ENCODE results near the gene CERS5.
"Not testable (repeated sequence)": the region's sequence is repeated elsewhere in the genome, so short reads cannot be mapped to it uniquely, and the experiment has no call there.

The CERS5 gene

DNA sequence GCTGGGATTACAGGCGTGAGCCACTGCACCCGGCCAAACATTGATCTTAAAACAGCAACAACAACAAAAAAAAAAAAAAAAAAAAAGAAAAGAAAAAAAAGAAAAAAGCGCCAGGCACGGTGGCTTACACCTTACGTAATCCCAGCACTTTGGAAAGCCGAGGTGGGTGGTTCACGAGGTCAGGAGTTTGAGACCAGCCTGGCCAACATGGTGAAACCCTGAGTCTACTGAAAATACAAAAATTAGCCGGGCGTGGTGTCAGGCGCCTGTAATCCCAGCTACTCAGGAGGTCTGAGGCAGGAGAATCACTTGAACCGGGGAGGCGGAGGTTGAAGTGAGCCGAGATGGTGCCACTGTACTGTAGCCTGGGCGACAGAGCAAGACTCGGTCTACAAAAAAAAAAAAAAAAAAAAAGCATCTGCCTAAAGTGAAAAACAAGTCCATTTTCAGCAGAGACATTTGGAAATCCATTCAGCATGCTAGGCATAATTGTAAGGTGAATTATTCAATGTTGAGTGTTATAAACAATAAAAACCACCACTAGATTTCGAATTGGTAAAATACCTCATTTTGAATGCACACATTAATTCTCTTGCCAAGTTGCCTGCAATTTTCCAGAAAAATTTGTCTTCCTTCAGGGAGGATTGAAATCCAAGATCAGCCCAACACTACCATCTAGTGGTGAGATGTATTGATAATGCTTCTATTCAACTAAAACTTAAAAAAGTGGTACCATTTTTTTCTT is 8.0 kb upstream of the CERS5 start:
- no peak for TF ChIP-seq ZNF274 (IDR thresholded peaks at IDR 0.05; ENCODE audit: low read depth, low read length)

GRCh38 chr12:50166799-50167048 is 445 bp downstream of the CERS5 start:
- no peak for TF ChIP-seq ZNF274 (IDR thresholded peaks at IDR 0.05; ENCODE audit: low read depth, low read length)

More for the DNA sequence above, 8.0 kb upstream of the CERS5 start:
- H3K4me3 ChIP-seq (ENCODE audit: low read length): no peak overlapping the region

DNA sequence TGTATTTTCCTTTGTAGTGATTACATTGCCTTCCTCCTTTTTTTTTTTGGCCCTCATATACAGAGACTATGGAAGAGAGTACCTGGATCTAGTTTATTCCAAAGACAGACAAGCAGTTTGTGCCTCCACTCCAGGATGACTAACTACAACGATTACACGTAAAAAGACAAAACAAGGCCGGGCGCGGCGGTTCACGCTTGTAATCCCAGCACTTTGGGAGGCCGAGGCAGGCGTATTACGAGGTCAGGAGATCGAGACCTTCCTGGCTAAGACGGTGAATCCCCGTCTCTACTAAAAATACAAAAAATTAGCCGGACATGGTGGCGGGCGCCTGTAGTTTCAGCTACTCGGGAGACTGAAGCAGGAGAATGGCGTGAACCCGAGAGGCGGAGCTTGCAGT is 2.2 kb downstream of the CERS5 start:
- H3K4me3 ChIP-seq (ENCODE audit: low read length): no peak overlapping the region
- TF ChIP-seq ZNF274 (IDR thresholded peaks at IDR 0.05; ENCODE audit: low read depth, low read length): no peak

More at GRCh38 chr12:50166799-50167048, 445 bp downstream of the CERS5 start:
- peak overlapping the region; percentile 86 for H3K4me3 ChIP-seq (ENCODE audit: low read length)

DNA sequence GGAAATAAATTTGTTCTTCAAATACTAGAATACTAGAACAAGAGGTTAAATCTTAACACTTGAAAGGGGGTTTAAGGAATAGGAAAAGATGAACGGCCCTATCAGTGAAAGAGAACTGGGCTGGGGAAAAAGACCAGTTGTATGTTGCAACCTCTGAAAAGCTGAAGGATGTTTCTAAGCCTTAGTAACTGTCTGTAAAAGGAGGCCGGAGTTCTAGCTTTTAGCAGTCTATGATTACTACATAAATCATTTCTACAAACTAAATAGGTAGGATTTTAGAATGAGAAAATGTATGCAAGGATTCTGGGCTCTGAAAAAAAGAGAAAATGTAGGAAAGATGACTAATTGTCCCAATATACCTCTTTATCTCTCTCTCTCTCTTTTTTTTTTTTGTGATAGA is 4.9 kb downstream of the CERS5 start:
- H3K4me3 ChIP-seq (ENCODE audit: low read length): no peak overlapping the region
- TF ChIP-seq ZNF274 (IDR thresholded peaks at IDR 0.05; ENCODE audit: low read depth, low read length): no peak

GRCh38 chr12:50160643-50161042 is 6.5 kb downstream of the CERS5 start:
- no peak overlapping the region for H3K4me3 ChIP-seq (ENCODE audit: low read length)
- TF ChIP-seq ZNF274 (IDR thresholded peaks at IDR 0.05; ENCODE audit: low read depth, low read length): no peak

DNA sequence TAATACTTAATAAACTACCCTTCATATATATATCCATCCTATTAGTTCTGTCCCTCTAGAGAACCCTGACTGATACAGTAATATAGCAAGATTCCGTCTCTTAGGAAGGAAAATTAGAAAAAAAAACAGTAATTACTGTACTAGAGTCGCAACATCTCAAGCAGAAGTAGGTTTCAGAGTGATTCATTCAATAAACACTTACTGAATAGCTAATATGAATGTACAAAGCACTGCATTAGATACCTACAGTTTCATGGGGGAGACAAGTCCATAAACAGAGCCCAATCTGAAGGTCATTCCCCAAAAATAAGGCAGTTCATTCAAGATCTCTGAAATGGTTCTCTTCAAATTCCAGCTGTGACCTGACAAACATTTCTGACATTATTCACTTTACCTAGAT is 9.9 kb downstream of the CERS5 start:
- no peak for TF ChIP-seq ZNF274 (IDR thresholded peaks at IDR 0.05; ENCODE audit: low read depth, low read length)

DNA sequence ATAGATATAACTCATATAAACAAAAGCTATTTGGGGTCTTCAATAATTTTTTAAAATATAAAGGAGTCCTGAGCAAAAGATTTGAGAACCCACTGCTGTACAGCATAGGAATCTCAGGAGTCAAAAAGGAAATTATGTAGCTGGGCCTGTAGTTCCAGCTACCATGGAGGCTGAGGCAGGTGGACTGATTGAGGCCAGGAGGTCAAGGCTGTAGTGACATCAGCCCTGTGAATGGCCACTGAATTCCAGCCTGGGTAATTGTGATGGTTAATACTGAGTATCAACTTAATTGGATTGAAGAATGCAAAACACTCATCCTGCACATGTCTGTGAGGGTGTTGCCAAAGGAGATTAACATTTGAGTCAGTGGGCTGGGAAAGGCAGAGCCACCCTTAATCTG is 10.5 kb downstream of the CERS5 start:
- H3K4me3 ChIP-seq (ENCODE audit: low read length): no peak overlapping the region
- TF ChIP-seq ZNF274 (IDR thresholded peaks at IDR 0.05; ENCODE audit: low read depth, low read length): no peak

More for the DNA sequence above, 9.9 kb downstream of the CERS5 start:
- no peak overlapping the region for H3K4me3 ChIP-seq (ENCODE audit: low read length)

DNA sequence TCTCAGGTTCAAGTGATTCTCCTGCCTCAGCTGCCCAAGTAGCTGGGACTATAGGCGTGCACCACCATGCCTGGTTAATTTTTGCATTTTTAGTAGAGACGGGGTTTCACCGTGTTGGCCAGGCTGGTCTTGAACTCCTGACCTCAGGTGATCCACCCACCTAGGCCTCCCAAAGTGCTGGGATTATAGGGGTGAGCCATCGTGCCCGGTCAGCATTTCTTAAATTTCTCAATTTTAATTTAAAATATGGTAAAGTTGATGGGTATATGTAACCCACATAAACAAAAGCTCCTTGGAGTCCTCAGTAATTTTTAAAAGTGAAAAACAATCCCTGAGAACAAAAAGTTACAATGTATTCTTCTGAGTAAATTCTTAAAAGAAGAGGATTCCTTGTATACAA is 12.2 kb downstream of the CERS5 start:
- not testable (repeated sequence) for H3K4me3 ChIP-seq (ENCODE audit: low read length)

- TF ChIP-seq ZNF274 (IDR thresholded peaks at IDR 0.05; ENCODE audit: low read depth, low read length): no peak
- no peak overlapping the region for H3K4me3 ChIP-seq (ENCODE audit: low read length)
These were observed 16.0 kb downstream of the CERS5 start for GRCh38 chr12:50151047-50151687.

DNA sequence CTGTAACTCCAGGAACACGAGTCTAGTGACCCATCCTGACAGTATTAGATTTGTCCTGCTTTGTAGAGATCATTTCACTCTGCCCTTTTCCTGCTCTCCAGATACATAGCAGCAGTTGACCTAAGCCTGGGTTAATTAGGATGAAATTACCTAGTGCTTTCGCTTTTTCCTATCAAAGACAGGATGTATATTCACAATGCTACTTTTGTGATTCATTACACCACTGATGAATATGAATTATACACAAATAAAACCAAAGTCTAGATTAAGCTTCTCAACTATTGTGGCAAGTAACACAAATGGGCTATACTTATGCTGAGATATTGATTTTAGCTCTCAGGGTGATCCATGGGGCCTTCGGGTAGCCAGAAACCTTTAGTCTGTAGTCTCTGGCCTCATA is 17.9 kb downstream of the CERS5 start:
- no peak for TF ChIP-seq ZNF274 (IDR thresholded peaks at IDR 0.05; ENCODE audit: low read depth, low read length)

DNA sequence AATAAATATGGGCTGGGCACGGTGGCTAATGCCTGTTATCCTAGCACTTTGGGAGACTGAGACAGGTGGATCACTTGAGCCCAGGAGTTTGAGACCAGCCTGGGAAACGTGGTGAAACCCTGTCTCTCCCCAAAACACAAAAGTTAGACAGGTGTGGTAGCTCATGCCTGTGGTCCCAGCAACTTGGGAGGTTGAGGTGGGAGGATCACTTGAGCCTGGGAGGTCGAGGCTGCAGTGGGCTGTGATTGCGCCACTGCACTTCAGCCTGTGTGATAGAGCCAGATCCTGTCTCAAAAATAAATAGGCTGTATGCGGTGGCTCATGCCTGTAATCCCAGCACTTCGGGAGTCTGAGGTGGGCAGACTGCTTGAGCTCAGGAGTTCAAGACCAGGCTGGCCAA is 19.2 kb downstream of the CERS5 start:
- H3K4me3 ChIP-seq (ENCODE audit: low read length): not testable (repeated sequence)

More for the DNA sequence above, 17.9 kb downstream of the CERS5 start:
- H3K4me3 ChIP-seq (ENCODE audit: low read length): no peak overlapping the region

DNA sequence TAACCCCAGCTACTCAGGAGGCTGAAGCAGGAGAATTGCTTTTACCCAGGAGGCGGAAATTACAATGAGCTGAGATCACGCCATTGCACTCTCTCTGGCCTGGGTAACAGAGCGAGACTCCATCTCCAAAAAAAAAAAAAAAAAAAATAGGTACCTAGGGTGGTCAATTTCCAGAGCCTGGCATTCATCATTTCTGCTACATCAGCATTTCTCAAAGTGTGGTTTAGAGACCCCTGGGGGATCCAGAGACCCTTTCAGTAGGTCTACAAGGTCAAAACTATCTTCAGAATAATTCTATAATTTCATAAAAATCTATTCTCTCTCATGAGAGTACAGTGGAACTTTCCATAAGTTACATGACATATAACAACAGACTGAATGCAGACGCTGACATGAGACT is 19.9 kb downstream of the CERS5 start:
- no peak overlapping the region for H3K4me3 ChIP-seq (ENCODE audit: low read length)
- TF ChIP-seq ZNF274 (IDR thresholded peaks at IDR 0.05; ENCODE audit: low read depth, low read length): no peak

GRCh38 chr12:50145439-50145838 is 21.7 kb downstream of the CERS5 start:
- TF ChIP-seq ZNF274 (IDR thresholded peaks at IDR 0.05; ENCODE audit: low read depth, low read length): no peak
- no peak overlapping the region for H3K4me3 ChIP-seq (ENCODE audit: low read length)

DNA sequence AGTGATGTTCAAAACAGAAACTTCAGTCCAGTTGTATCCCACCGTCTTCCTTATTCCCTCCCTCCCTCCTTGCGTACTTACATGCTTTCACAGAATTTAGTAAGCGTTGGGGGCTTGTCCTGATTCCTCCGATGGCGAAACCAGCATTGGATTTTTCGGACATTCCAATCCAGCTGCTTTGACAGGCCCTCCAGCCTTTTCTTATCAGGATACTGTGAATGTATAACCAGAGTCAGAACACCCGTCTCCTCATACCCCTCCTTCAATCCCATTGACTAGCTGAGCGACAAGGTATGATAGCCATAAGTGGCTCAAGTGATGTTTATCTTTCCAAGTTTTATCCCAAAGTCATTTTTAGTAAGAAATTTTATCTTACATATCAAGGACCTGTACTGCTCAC is 24.2 kb downstream of the CERS5 start:
- TF ChIP-seq ZNF274 (IDR thresholded peaks at IDR 0.05; ENCODE audit: low read depth, low read length): no peak
- H3K4me3 ChIP-seq (ENCODE audit: low read length): no peak overlapping the region

DNA sequence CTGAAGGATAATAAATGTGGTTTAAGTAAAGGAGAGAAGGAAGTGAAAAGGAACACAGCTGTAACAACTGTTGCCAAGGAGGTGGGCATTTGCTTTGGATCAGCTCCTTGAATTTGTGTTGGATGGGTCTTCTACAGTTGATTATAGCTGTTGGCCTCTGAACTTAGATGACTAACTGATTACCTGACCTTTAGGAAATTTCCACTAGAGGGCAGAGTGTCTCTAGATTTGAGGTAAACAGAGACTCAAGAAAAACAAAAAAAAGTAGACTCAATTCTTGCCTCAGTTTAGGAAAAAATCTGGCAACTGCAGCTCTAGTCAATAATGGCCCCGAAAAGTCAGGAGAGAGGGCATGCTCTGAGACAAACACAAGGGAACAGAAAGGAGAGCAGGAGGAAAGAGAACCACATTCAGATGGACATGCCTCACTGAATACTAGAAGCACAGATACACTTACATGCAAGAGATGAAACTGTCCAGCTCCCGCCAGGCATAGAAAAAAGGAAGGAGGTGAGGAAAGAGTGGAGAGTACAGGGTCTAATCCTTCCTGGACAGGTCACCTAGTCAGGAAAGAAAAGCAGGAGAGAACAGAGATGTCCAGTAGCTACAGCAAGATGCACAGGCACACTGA is 34.5 kb downstream of the CERS5 start:
- H3K4me3 ChIP-seq (ENCODE audit: low read length): no peak overlapping the region
- TF ChIP-seq ZNF274 (IDR thresholded peaks at IDR 0.05; ENCODE audit: low read depth, low read length): no peak
